A673 (cell line): ENCODE data around the gene HIP1. TPM values are rescaled to one million over a fixed set of nuclear protein-coding genes. Genes with fewer than 3 reads are reported as not detected.
"Not testable (repeated sequence)": the region's sequence is repeated elsewhere in the genome, so short reads cannot be mapped to it uniquely, and the experiment has no call there.

Experiments used
- BruUV-seq: library from RNA; stranded (reverse); fragments of 400-500 nt; replicated peaks from 2 replicates; lab custom pipeline; 2021; lab: Mats Ljungman, UMichigan
- CTCF ChIA-PET: fragments of 300-600 bp; sonication (Branson Sonifier 250); formaldehyde crosslinking; loops from one replicate; lab custom pipeline; 2022; ENCODE audit warnings: antibody characterized with exemption; lab: Charles Lee
- POLR2A ChIA-PET: fragments of 300-600 bp; sonication (Branson Sonifier 250); formaldehyde crosslinking; loops from one replicate; lab custom pipeline; 2022; ENCODE audit warnings: antibody characterized with exemption; ENCODE audit not compliant: low non-redundant PET; lab: Charles Lee
- DNase-seq: peaks from one replicate; pipeline ENCODE4 v3.0.0-alpha.2; 2015; ENCODE audit warnings: low spot score
- H3K27ac ChIP-seq: fragments of 200-600 bp; sonication (generic); 2 replicates; pipeline ENCODE4 v1.5.1; 2016; ENCODE audit warnings: mixed run types, low read depth, mild to moderate bottlenecking, mixed read lengths, antibody characterized with exemption, low read length; ENCODE audit not compliant: poor library complexity, severe bottlenecking
- H3K27me3 ChIP-seq: fragments of 200-600 bp; sonication (generic); replicated peaks from 2 replicates; pipeline ENCODE4 v1.6.1; 2017; ENCODE audit warnings: mixed run types, low read depth, mild to moderate bottlenecking, mixed read lengths, antibody characterized with exemption, low read length; ENCODE audit not compliant: insufficient read depth, poor library complexity
- H3K36me3 ChIP-seq: fragments of 200-600 bp; sonication (generic); 2 replicates; pipeline ENCODE4 v1.6.1; 2016; ENCODE audit warnings: mixed run types, mild to moderate bottlenecking, mixed read lengths, antibody characterized with exemption, low read length; ENCODE audit not compliant: insufficient read depth, poor library complexity, severe bottlenecking
- H3K4me1 ChIP-seq: fragments of 200-600 bp; sonication (generic); 2 replicates; pipeline ENCODE4 v1.6.1; 2017; ENCODE audit warnings: mixed run types, mild to moderate bottlenecking, mixed read lengths, antibody characterized with exemption, low read length; ENCODE audit not compliant: insufficient read depth, poor library complexity, severe bottlenecking
- H3K4me3 ChIP-seq: fragments of 200-600 bp; sonication (generic); 2 replicates; pipeline ENCODE4 v1.5.1; 2016; ENCODE audit warnings: low read depth, mixed run types, mild to moderate bottlenecking, mixed read lengths, low read length; ENCODE audit not compliant: poor library complexity, severe bottlenecking
- H3K9me3 ChIP-seq: fragments of 200-600 bp; sonication (generic); 2 replicates; pipeline ENCODE4 v1.6.1; 2016; ENCODE audit warnings: mixed run types, low read depth, mild to moderate bottlenecking, mixed read lengths, antibody characterized with exemption, low read length; ENCODE audit not compliant: poor library complexity, severe bottlenecking
- CTCF ChIP-seq: fragments of 300-800, 200-600 bp; sonication (generic); conservative IDR thresholded peaks from 2 replicates; pipeline ENCODE4 v1.5.1; 2017; ENCODE audit warnings: low read depth, mild to moderate bottlenecking, antibody characterized with exemption, low read length, moderate library complexity, mixed read lengths
- EZH2 ChIP-seq: fragments of 200-600 bp; sonication (generic); IDR thresholded peaks from 2 replicates; pipeline ENCODE4 v1.6.1; 2017; ENCODE audit warnings: borderline replicate concordance, low read depth, mild to moderate bottlenecking, mixed read lengths, antibody characterized with exemption, low read length; ENCODE audit not compliant: poor library complexity, severe bottlenecking
- intact Hi-C: fragments of 100-400 bp; cut with micrococcal nuclease; formaldehyde crosslinking; loops from one replicate; pipeline ENCODE4 v1.10.0; 2022; ENCODE audit not compliant: unreplicated experiment
- total RNA-seq: library from RNA; stranded (reverse); gene quantifications from 2 replicates; pipeline ENCODE4 v1.2.3, GENCODE V29; 2021

HIP1 gene
- total RNA-seq, 1 experiment from 2014 or later, result 25.0 TPM

- ChIA-PET POLR2A (no interaction called here), CTCF (no interaction called here)
- TF ChIP-seq EZH2 (no peak), CTCF (no peak)
- Histone ChIP-seq H3K27ac (no peak overlapping the region), H3K36me3 (no peaks in the 10 kb centered on the region), H3K4me1 (no peaks in the 10 kb centered on the region), H3K27me3 (no peaks in the 10 kb centered on the region), H3K4me3 (no peak overlapping the region), H3K9me3 (no peaks in the 10 kb centered on the region)
- intact Hi-C loops, result no loop called here
- no TSS peak for BruUV-seq
- no peak for DNase-seq
These were observed 8.9 kb downstream of the HIP1 start for GRCh38 chr7:75729851-75730274.

- intact Hi-C loops, result no loop called here
- Histone ChIP-seq H3K36me3 (no peaks in the 10 kb centered on the region), H3K4me1 (no peaks in the 10 kb centered on the region), H3K9me3 (no peaks in the 10 kb centered on the region), H3K27ac (no peak overlapping the region), H3K27me3 (no peaks in the 10 kb centered on the region), H3K4me3 (no peak overlapping the region)
- no TSS peak for BruUV-seq
- TF ChIP-seq CTCF (no peak), EZH2 (no peak)
- no peak for DNase-seq
- ChIA-PET POLR2A (no interaction called here), CTCF (no interaction called here)
These were observed 10.7 kb downstream of the HIP1 start for GRCh38 chr7:75727881-75728593.

GRCh38 chr7:75727351-75727750, 11.4 kb downstream of the HIP1 start:
- H3K27me3 ChIP-seq, BruUV-seq, H3K4me1 ChIP-seq, intact Hi-C loops, H3K36me3 ChIP-seq, DNase-seq, POLR2A ChIA-PET, CTCF ChIA-PET, H3K9me3 ChIP-seq, H3K4me3 ChIP-seq, H3K27ac ChIP-seq: not testable (repeated sequence)

- no peak overlapping the region for H3K27ac ChIP-seq
- no peak overlapping the region for H3K4me3 ChIP-seq
- intact Hi-C loops, result no loop called here
- H3K9me3 ChIP-seq, result no peaks in the 10 kb centered on the region
- TF ChIP-seq EZH2 (no peak), CTCF (no peak)
- CTCF ChIA-PET, result no interaction called here
- BruUV-seq, result no TSS peak
- H3K27me3 ChIP-seq, result no peaks in the 10 kb centered on the region
- H3K4me1 ChIP-seq, result no peaks in the 10 kb centered on the region
- no peak for DNase-seq
- H3K36me3 ChIP-seq, result no peaks in the 10 kb centered on the region
- POLR2A ChIA-PET, result no interaction called here
These were observed 13.4 kb downstream of the HIP1 start for GRCh38 chr7:75725306-75725705.
